HG03432 (cell line): ENCODE results near the gene CREBBP.
A peak's percentile ranks its signal among the peaks of the same experiment; 100 is the strongest.
"Not testable (repeated sequence)": the region's sequence is repeated elsewhere in the genome, so short reads cannot be mapped to it uniquely, and the experiment has no call there.

Experiments used
- ATAC-seq: cut with Tn5 transposase; IDR thresholded peaks from one replicate; pipeline ENCODE4 v1.9.1; 2021; ENCODE audit warnings: mild to moderate bottlenecking, moderate library complexity; ENCODE audit not compliant: unreplicated experiment

The CREBBP gene

GRCh38 chr16:3717235-3718018 is 163.1 kb downstream of the CREBBP start, which contains the start of gene TRAP1:
Gene TRAP1 (minus strand): TSS chr16:3717524. CDS start chr16:3717508, 16 bp downstream.
- peak; percentile 91 for ATAC-seq

- peak; percentile 26 for ATAC-seq
These were observed 163.7 kb downstream of the CREBBP start for GRCh38 chr16:3716831-3717234.

- ATAC-seq = no peak
These were observed 165.1 kb downstream of the CREBBP start for GRCh38 chr16:3715430-3715829.

GRCh38 chr16:3714378-3714777 is 166.1 kb downstream of the CREBBP start:
- not testable (repeated sequence) for ATAC-seq

- ATAC-seq = no peak
These were observed 166.8 kb downstream of the CREBBP start for GRCh38 chr16:3713587-3714242.

- no peak for ATAC-seq
These were observed 167.6 kb downstream of the CREBBP start for GRCh38 chr16:3712861-3713372.

- no peak for ATAC-seq
These were observed 174.1 kb downstream of the CREBBP start for GRCh38 chr16:3706253-3707012.

GRCh38 chr16:3702082-3702481 is 178.4 kb downstream of the CREBBP start:
- ATAC-seq = no peak

- no peak for ATAC-seq
These were observed 179.0 kb downstream of the CREBBP start for GRCh38 chr16:3701531-3701930.

GRCh38 chr16:3698941-3699340 is 181.6 kb downstream of the CREBBP start:
- ATAC-seq = no peak

GRCh38 chr16:3696425-3697218 is 183.9 kb downstream of the CREBBP start:
- ATAC-seq = no peak

- no peak for ATAC-seq
These were observed 184.7 kb downstream of the CREBBP start for GRCh38 chr16:3695610-3696369.

- ATAC-seq = no peak
These were observed 186.5 kb downstream of the CREBBP start for GRCh38 chr16:3694051-3694450.

GRCh38 chr16:3691761-3692160 is 188.8 kb downstream of the CREBBP start:
- ATAC-seq = no peak

GRCh38 chr16:3690980-3691720 is 189.4 kb downstream of the CREBBP start:
- ATAC-seq = no peak

- ATAC-seq = peak; percentile 83
These were observed 190.0 kb downstream of the CREBBP start for GRCh38 chr16:3690470-3690928.

GRCh38 chr16:3689731-3690130 is 190.8 kb downstream of the CREBBP start:
- no peak for ATAC-seq

- no peak for ATAC-seq
These were observed 192.7 kb downstream of the CREBBP start for GRCh38 chr16:3687792-3688191.

- ATAC-seq = no peak
These were observed 193.5 kb downstream of the CREBBP start for GRCh38 chr16:3687021-3687420.
